Endothelial cell of umbilical vein (primary cell): ENCODE data around the gene PLA2G15. TPM values are rescaled to one million over a fixed set of nuclear protein-coding genes. Genes with fewer than 3 reads are reported as not detected.

Experiments
- BruUV-seq: library from RNA; stranded (reverse); fragments of 400-500 nt; replicated peaks from 2 replicates; lab custom pipeline; 2021; lab: Mats Ljungman, UMichigan
- CTCF ChIA-PET: fragments of 300-600, 350-600 bp; sonication (Branson Sonifier 250); formaldehyde crosslinking; loops from one replicate; lab custom pipeline; 2021; ENCODE audit warnings: antibody characterized with exemption, inconsistent platforms; lab: Charles Lee
- POLR2A ChIA-PET: fragments of 300-600, 350-600 bp; sonication (Branson Sonifier 250); formaldehyde crosslinking; loops from one replicate; lab custom pipeline; 2021; ENCODE audit warnings: antibody characterized with exemption, inconsistent platforms; lab: Charles Lee
- DNase-seq: peaks from one replicate; pipeline ENCODE4 v3.0.0-alpha.2; 2011; ENCODE audit warnings: low read depth, low spot score
- FAIRE-seq: peaks from 2 replicates; lab custom pipeline; 2011; peaks lifted over from hg19 to GRCh38; lab: Jason Lieb, UNC
- H2AFZ ChIP-seq: 2 replicates; pipeline ENCODE4 v1.6.0; 2012; ENCODE audit warnings: low read depth, low read length, control low read depth, inconsistent platforms
- H3K27ac ChIP-seq: 2 replicates; pipeline ENCODE4 v1.5.1; 2011; ENCODE audit warnings: low read depth, mild to moderate bottlenecking, control low read depth, low read length, moderate library complexity; ENCODE audit not compliant: insufficient read depth
- H3K27me3 ChIP-seq, 2 experiments: 2 replicates each; pipeline versions ENCODE4 v1.6.0 to v1.6.1; 2011; ENCODE audit warnings: low read length in 2 of 2, mixed read lengths in 1 of 2; ENCODE audit not compliant: control insufficient read depth in 2 of 2, insufficient read depth in 2 of 2
- H3K36me3 ChIP-seq, 2 experiments: 2 replicates in 1 of 2; 3 replicates in 1 of 2; pipeline ENCODE4 v1.5.1; 2011; ENCODE audit warnings: low read length in 2 of 2, mild to moderate bottlenecking in 1 of 2, moderate library complexity in 1 of 2; ENCODE audit not compliant: control insufficient read depth in 2 of 2, insufficient read depth in 2 of 2; ENCODE audit errors: extremely low read depth in 1 of 2
- H3K4me1 ChIP-seq: 3 replicates; pipeline ENCODE4 v1.5.1; 2011; ENCODE audit warnings: mild to moderate bottlenecking, low read length; ENCODE audit not compliant: control insufficient read depth, insufficient read depth; ENCODE audit errors: extremely low read depth
- H3K4me2 ChIP-seq: 2 replicates; pipeline ENCODE4 v1.6.1; 2011; ENCODE audit warnings: low read length, control low read depth, mixed read lengths; ENCODE audit not compliant: insufficient read depth
- H3K4me3 ChIP-seq, 3 experiments: fragments of 200-600 bp in 1 of 3; sonication (generic), shearing (Covaris generic) in 1 of 3; replicated peaks in 1 of 3; 2 replicates each; pipeline ENCODE4 v1.5.1; 2011 to 2016; ENCODE audit warnings: control low read depth in 3 of 3, low read length in 3 of 3, mild to moderate bottlenecking in 2 of 3, inconsistent platforms in 1 of 3, low read depth in 1 of 3, moderate library complexity in 1 of 3; ENCODE audit not compliant: insufficient read depth in 1 of 3
- H3K79me2 ChIP-seq: 2 replicates; pipeline ENCODE4 v1.6.0; 2012; ENCODE audit warnings: low read length, inconsistent platforms; ENCODE audit not compliant: control insufficient read depth, insufficient read depth
- H3K9ac ChIP-seq: replicated peaks from 2 replicates; pipeline ENCODE3; 2011; ENCODE audit warnings: low read length, control low read depth; ENCODE audit not compliant: insufficient read depth; ENCODE audit errors: extremely low read depth
- H3K9me1 ChIP-seq: replicated peaks from 3 replicates; pipeline ENCODE4 v1.6.0; 2011; ENCODE audit warnings: mild to moderate bottlenecking, low read length; ENCODE audit not compliant: control insufficient read depth, insufficient read depth; ENCODE audit errors: extremely low read depth
- H3K9me3 ChIP-seq: replicated peaks from 2 replicates; pipeline ENCODE4 v1.5.1; 2012; ENCODE audit warnings: low read length, inconsistent platforms; ENCODE audit not compliant: control insufficient read depth, insufficient read depth
- H4K20me1 ChIP-seq: replicated peaks from 2 replicates; pipeline ENCODE3; 2011; ENCODE audit warnings: mild to moderate bottlenecking, low read length; ENCODE audit not compliant: control insufficient read depth, insufficient read depth; ENCODE audit errors: extremely low read depth
- CTCF ChIP-seq, 2 donors: IDR thresholded peaks; 1 replicate in 1 of 2; 2 replicates in 1 of 2; pipeline ENCODE4 v1.5.1; 2011; ENCODE audit warnings: low read length in 2 of 2, mild to moderate bottlenecking in 2 of 2, moderate library complexity in 2 of 2, control low read depth in 1 of 2, inconsistent platforms in 1 of 2, low read depth in 1 of 2; ENCODE audit not compliant: insufficient read depth in 1 of 2; ENCODE audit errors: extremely low read depth in 1 of 2
- EZH2 ChIP-seq: IDR thresholded peaks from 2 replicates; pipeline ENCODE4 v1.6.1; 2012; ENCODE audit warnings: borderline replicate concordance, low read depth, mild to moderate bottlenecking, moderate library complexity, low read length, inconsistent platforms; ENCODE audit not compliant: severe bottlenecking
- FOS ChIP-seq: IDR thresholded peaks from 2 replicates; pipeline ENCODE4 v1.6.1; 2011; ENCODE audit warnings: mild to moderate bottlenecking, low read length, moderate library complexity, borderline replicate concordance; ENCODE audit not compliant: insufficient read depth
- GATA2 ChIP-seq: IDR thresholded peaks from 2 replicates; pipeline ENCODE4 v1.7.0; 2011; ENCODE audit warnings: low read depth, mild to moderate bottlenecking, moderate library complexity, mixed read lengths, low read length; ENCODE audit not compliant: insufficient read length, insufficient read depth
- JUN ChIP-seq: IDR thresholded peaks from 2 replicates; pipeline ENCODE4 v1.6.1; 2011; ENCODE audit warnings: borderline replicate concordance, low read depth; ENCODE audit not compliant: insufficient read length, insufficient read depth
- MAX ChIP-seq: IDR thresholded peaks from 2 replicates; pipeline ENCODE4 v1.6.1; 2011; ENCODE audit not compliant: insufficient read depth, insufficient read length
- MYC ChIP-seq: IDR thresholded peaks from one replicate; pipeline ENCODE4 v1.6.1; 2011; ENCODE audit warnings: mild to moderate bottlenecking, low read depth, low read length
- POLR2A ChIP-seq: IDR thresholded peaks from 2 replicates; pipeline ENCODE4 v1.6.1; 2012; ENCODE audit warnings: low read depth, mild to moderate bottlenecking, control low read depth, low read length
- POLR2AphosphoS5 ChIP-seq: IDR thresholded peaks from 2 replicates; pipeline ENCODE4 v1.6.1; 2012; ENCODE audit warnings: low read depth, mild to moderate bottlenecking, control low read depth, low read length, moderate library complexity; ENCODE audit not compliant: insufficient read depth
- dilution Hi-C: fragments of 300-500 bp; cut with MboI; formaldehyde crosslinking; loops from one replicate; pipeline ENCODE4 v1.15.0; 2019; ENCODE audit warnings: low sequenced_read_pairs; ENCODE audit not compliant: extremely low pct_ligation_motif_present
- intact Hi-C: fragments of 100-400 bp; cut with micrococcal nuclease; formaldehyde crosslinking; loops from one replicate; pipeline ENCODE4 v1.10.0; 2022
- polyA plus RNA-seq, 4 experiments: library from polyadenylated mRNA; depleted of rRNA in 3 of 4; stranded (reverse) in 3 of 4; unstranded in 1 of 4; fragments of >200 nt; gene quantifications; 2 replicates each; pipeline versions ENCODE4 v1.2.1 to v1.2.3, GENCODE V29; 2011 to 2012; ENCODE audit warnings: missing spikeins in 1 of 4
- total RNA-seq: library from RNA; stranded (reverse); gene quantifications from 2 replicates; pipeline ENCODE4 v1.2.3, GENCODE V29; 2021

Gene PLA2G15
- total and polyA plus RNA-seq, 2 donors (not counting 3 experiments of a cell fraction or from before 2014, with no cell fraction given) = 24.3 to 41.8 TPM

- no peak overlapping the region for H2AFZ ChIP-seq
- H4K20me1 ChIP-seq = no peaks in the 10 kb centered on the region
- ChIA-PET CTCF (interaction anchor here (0.7 to 3.3 kb wide), 13 partner anchors 9 to 39 kb away, joined by 3 to 81 read pairs (median 4); partner anchors contain the start of genes PRMT7, SLC7A6 and SLC7A6OS), POLR2A (interaction anchor here (0.5 to 2.9 kb wide), 7 partner anchors 9 to 1984 kb away, joined by 3 to 9 read pairs (median 3); partner anchors contain the start of genes PRMT7, SLC7A6 and SLC7A6OS)
- dilution Hi-C loops = no loop called here
- H3K4me2 ChIP-seq = peak overlapping the region; percentile 63
- no peaks in the 10 kb centered on the region for H3K27me3 ChIP-seq
- intact Hi-C loops = loop anchor here (1.0 to 2.0 kb wide), 2 partner anchors 21 to 39 kb away; partner anchors contain the start of gene SLC7A6OS
- no peaks in the 10 kb centered on the region for H3K9me1 ChIP-seq
- H3K79me2 ChIP-seq = peaks cover 46% of the 10 kb centered on the region
- BruUV-seq = TSS peak; percentile 71
- peaks cover 65% of the 10 kb centered on the region for H3K4me1 ChIP-seq
- H3K9ac ChIP-seq = peak overlapping the region; percentile 54
- peaks cover 9 to 14% of the 10 kb centered on the region in 2 experiments for H3K36me3 ChIP-seq
- peak; percentile 76 for FAIRE-seq
- peak; percentile 76 for DNase-seq
- peak overlapping the region; percentile 88 for H3K27ac ChIP-seq
- no peaks in the 10 kb centered on the region for H3K9me3 ChIP-seq
- no peak overlapping the region for H3K4me3 ChIP-seq
- TF ChIP-seq POLR2AphosphoS5 (peak; percentile 42), MYC (no peak), EZH2 (no peak), JUN (peak; percentile 31), POLR2A (peak; percentile 78)
Observed at GRCh38 chr16:68289621-68290329, 44.6 kb downstream of the PLA2G15 start.

- H3K9ac ChIP-seq = peak overlapping the region; percentile 54
- DNase-seq (no peak), FAIRE-seq (no peak)
- H3K9me1 ChIP-seq = no peaks in the 10 kb centered on the region
- POLR2A ChIA-PET = interaction anchor here (0.7 to 2.9 kb wide), 6 partner anchors 8 to 33 kb away, joined by 3 to 9 read pairs (median 3); partner anchors contain the start of genes PRMT7, SLC7A6 and SLC7A6OS
- H4K20me1 ChIP-seq = no peaks in the 10 kb centered on the region
- no peaks in the 10 kb centered on the region for H3K9me3 ChIP-seq
- no peak for TF ChIP-seq POLR2A
- no peak for TF ChIP-seq MAX
- no peak for TF ChIP-seq FOS
- TF ChIP-seq MYC = no peak
- TF ChIP-seq JUN = no peak
- no peak for TF ChIP-seq GATA2
- TF ChIP-seq EZH2 = no peak
- no peak for TF ChIP-seq POLR2AphosphoS5
- TF ChIP-seq CTCF (IDR thresholded peaks at IDR 0.05; ENCODE audit: extremely low read depth in 1 of 2, insufficient read depth in 1 of 2, low read depth in 1 of 2, low read length in 2 of 2) = no peak
- H3K4me2 ChIP-seq = peak overlapping the region; percentile 63
- TSS peak; percentile 24 for BruUV-seq
- dilution Hi-C loops = no loop called here
- no peak overlapping the region for H3K4me3 ChIP-seq
- CTCF ChIA-PET = interaction anchor here (0.7 to 10.9 kb wide), 10 partner anchors 8 to 39 kb away, joined by 3 to 120 read pairs (median 4); partner anchors contain the start of gene SLC7A6
- peaks cover 9 to 14% of the 10 kb centered on the region in 2 experiments for H3K36me3 ChIP-seq
- H3K79me2 ChIP-seq = peaks cover 40% of the 10 kb centered on the region
- peak overlapping the region; percentile 88 for H3K27ac ChIP-seq
- no peaks in the 10 kb centered on the region for H3K27me3 ChIP-seq
- peaks cover 58% of the 10 kb centered on the region for H3K4me1 ChIP-seq
- no peak overlapping the region for H2AFZ ChIP-seq
- intact Hi-C loops = loop anchor here (1.0 kb wide), 1 partner anchor 20 kb away; the partner anchor contains the start of gene SLC7A6OS
Observed at GRCh38 chr16:68290450-68290849, 45.3 kb downstream of the PLA2G15 start.
